ENCODE results near the gene LTC4S. TPM values are rescaled to one million over a fixed set of nuclear protein-coding genes. Genes with fewer than 3 reads are reported as not detected.
A peak's percentile ranks its signal among the peaks of the same experiment; 100 is the strongest.
"Not testable (repeated sequence)": the region's sequence is repeated elsewhere in the genome, so short reads cannot be mapped to it uniquely, and the experiment has no call there.

The LTC4S gene
- total RNA-seq, 1 donor: 3.3 TPM

- H3K4me3 ChIP-seq (ENCODE audit: low read depth, low read length): no peak overlapping the region
- TF ChIP-seq CTCF (IDR thresholded peaks at IDR 0.05; ENCODE audit: insufficient read depth, low read length): no peak
- DNase-seq (ENCODE audit: low read depth): no peak
These were observed 39.9 kb downstream of the LTC4S start for GRCh38 chr5:179833709-179834070.

- no peak for DNase-seq (ENCODE audit: low read depth)
- no peak for TF ChIP-seq CTCF (IDR thresholded peaks at IDR 0.05; ENCODE audit: insufficient read depth, low read length)
- no peak overlapping the region for H3K4me3 ChIP-seq (ENCODE audit: low read depth, low read length)
These were observed 40.3 kb downstream of the LTC4S start for GRCh38 chr5:179834120-179834519.

- DNase-seq (ENCODE audit: low read depth); H3K4me3 ChIP-seq (ENCODE audit: low read depth, low read length): not testable (repeated sequence)
These were observed 41.1 kb downstream of the LTC4S start for GRCh38 chr5:179834871-179835270.

- DNase-seq (ENCODE audit: low read depth): peak; percentile 38
- TF ChIP-seq CTCF (IDR thresholded peaks at IDR 0.05; ENCODE audit: insufficient read depth, low read length): no peak
These were observed 42.6 kb downstream of the LTC4S start for GRCh38 chr5:179836225-179837019.

GRCh38 chr5:179837076-179838011 is 43.6 kb downstream of the LTC4S start:
- TF ChIP-seq CTCF (IDR thresholded peaks at IDR 0.05; ENCODE audit: insufficient read depth, low read length): no peak
- DNase-seq (ENCODE audit: low read depth): peak; percentile 19
- H3K4me3 ChIP-seq (ENCODE audit: low read depth, low read length): no peak overlapping the region

More at GRCh38 chr5:179836225-179837019, 42.6 kb downstream of the LTC4S start:
- H3K4me3 ChIP-seq (ENCODE audit: low read depth, low read length): no peak overlapping the region

- H3K4me3 ChIP-seq (ENCODE audit: low read depth, low read length): no peak overlapping the region
- peak; percentile 65 for DNase-seq (ENCODE audit: low read depth)
- TF ChIP-seq CTCF (IDR thresholded peaks at IDR 0.05; ENCODE audit: insufficient read depth, low read length): no peak
These were observed 45.8 kb downstream of the LTC4S start for GRCh38 chr5:179839328-179840256.

Measured in fibroblast of the aortic adventitia (primary cell).